Ishikawa (cell line): ENCODE measurements around the gene TMEM108.

Source experiments
- CEBPB ChIP-seq: IDR thresholded peaks from 2 replicates; pipeline ENCODE4 v1.6.1; 2012
- CREB1 ChIP-seq: IDR thresholded peaks from 2 replicates; pipeline ENCODE4 v1.6.1; 2012; ENCODE audit warnings: low read depth
- EGR1 ChIP-seq: IDR thresholded peaks from 2 replicates; pipeline ENCODE4 v1.6.1; 2012
- EP300 ChIP-seq: IDR thresholded peaks from 2 replicates; pipeline ENCODE4 v1.6.1; 2012; ENCODE audit warnings: borderline replicate concordance
- FOXM1 ChIP-seq: IDR thresholded peaks from 2 replicates; pipeline ENCODE4 v1.6.1; 2012; ENCODE audit warnings: low read depth, borderline replicate concordance
- NFIC ChIP-seq: IDR thresholded peaks from 2 replicates; pipeline ENCODE4 v1.6.1; 2012
- RAD21 ChIP-seq: IDR thresholded peaks from 2 replicates; pipeline ENCODE4 v1.6.1; 2012; ENCODE audit warnings: low read depth
- TAF1 ChIP-seq: IDR thresholded peaks from 2 replicates; pipeline ENCODE4 v1.6.1; 2012; ENCODE audit warnings: low read depth, mild to moderate bottlenecking
- TCF12 ChIP-seq: IDR thresholded peaks from 2 replicates; pipeline ENCODE4 v1.6.1; 2012; ENCODE audit warnings: low read depth
- TEAD4 ChIP-seq: IDR thresholded peaks from 2 replicates; pipeline ENCODE4 v1.6.1; 2012
- YY1 ChIP-seq: IDR thresholded peaks from 2 replicates; pipeline ENCODE4 v1.6.1; 2012; ENCODE audit warnings: low read depth
- ZBTB7A ChIP-seq: IDR thresholded peaks from 2 replicates; pipeline ENCODE4 v1.6.1; 2012; ENCODE audit warnings: low read depth
- TF ChIP-seq, protein P1 (sequence below): IDR thresholded peaks from 2 replicates; pipeline ENCODE4 v1.6.1; 2012; ENCODE audit warnings: low read depth, mild to moderate bottlenecking
- TF ChIP-seq, protein P2 (sequence below): IDR thresholded peaks from 2 replicates; pipeline ENCODE4 v1.6.1; 2012
- TF ChIP-seq, protein P3 (sequence below): IDR thresholded peaks from 2 replicates; pipeline ENCODE4 v1.6.1; 2012

Gene TMEM108

DNA sequence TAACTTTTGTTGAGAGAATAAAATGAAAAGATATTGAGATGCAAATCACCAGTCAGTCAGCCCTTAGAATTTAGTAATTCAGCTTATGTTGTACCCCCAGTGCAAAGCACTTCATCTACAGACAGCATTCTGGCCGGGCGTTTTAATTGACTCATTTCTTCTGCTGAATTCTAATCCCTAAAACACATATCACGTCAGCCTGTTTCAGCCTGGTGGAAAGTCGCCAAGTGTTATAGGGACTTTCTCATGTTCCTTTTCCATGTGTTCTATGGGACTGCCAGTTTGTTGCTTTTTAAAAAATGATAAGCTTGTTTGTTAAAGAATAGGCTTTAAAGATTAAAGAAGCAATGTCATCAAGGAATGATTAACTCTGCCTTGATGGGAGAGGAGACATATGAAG, 192.0 kb downstream of the TMEM108 start:
- TF ChIP-seq NFIC (no peak), CREB1 (no peak), RAD21 (no peak), YY1 (no peak), EP300 (no peak), ZBTB7A (no peak), TAF1 (no peak), TCF12 (no peak), FOXM1 (no peak), CEBPB (no peak), EGR1 (no peak), TEAD4 (no peak)
- TF ChIP-seq, protein P1, sequence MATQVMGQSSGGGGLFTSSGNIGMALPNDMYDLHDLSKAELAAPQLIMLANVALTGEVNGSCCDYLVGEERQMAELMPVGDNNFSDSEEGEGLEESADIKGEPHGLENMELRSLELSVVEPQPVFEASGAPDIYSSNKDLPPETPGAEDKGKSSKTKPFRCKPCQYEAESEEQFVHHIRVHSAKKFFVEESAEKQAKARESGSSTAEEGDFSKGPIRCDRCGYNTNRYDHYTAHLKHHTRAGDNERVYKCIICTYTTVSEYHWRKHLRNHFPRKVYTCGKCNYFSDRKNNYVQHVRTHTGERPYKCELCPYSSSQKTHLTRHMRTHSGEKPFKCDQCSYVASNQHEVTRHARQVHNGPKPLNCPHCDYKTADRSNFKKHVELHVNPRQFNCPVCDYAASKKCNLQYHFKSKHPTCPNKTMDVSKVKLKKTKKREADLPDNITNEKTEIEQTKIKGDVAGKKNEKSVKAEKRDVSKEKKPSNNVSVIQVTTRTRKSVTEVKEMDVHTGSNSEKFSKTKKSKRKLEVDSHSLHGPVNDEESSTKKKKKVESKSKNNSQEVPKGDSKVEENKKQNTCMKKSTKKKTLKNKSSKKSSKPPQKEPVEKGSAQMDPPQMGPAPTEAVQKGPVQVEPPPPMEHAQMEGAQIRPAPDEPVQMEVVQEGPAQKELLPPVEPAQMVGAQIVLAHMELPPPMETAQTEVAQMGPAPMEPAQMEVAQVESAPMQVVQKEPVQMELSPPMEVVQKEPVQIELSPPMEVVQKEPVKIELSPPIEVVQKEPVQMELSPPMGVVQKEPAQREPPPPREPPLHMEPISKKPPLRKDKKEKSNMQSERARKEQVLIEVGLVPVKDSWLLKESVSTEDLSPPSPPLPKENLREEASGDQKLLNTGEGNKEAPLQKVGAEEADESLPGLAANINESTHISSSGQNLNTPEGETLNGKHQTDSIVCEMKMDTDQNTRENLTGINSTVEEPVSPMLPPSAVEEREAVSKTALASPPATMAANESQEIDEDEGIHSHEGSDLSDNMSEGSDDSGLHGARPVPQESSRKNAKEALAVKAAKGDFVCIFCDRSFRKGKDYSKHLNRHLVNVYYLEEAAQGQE, result no peak
- TF ChIP-seq, protein P2, sequence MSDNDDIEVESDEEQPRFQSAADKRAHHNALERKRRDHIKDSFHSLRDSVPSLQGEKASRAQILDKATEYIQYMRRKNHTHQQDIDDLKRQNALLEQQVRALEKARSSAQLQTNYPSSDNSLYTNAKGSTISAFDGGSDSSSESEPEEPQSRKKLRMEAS, result no peak
- TF ChIP-seq, protein P3, sequence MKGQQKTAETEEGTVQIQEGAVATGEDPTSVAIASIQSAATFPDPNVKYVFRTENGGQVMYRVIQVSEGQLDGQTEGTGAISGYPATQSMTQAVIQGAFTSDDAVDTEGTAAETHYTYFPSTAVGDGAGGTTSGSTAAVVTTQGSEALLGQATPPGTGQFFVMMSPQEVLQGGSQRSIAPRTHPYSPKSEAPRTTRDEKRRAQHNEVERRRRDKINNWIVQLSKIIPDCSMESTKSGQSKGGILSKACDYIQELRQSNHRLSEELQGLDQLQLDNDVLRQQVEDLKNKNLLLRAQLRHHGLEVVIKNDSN, result no peak

DNA sequence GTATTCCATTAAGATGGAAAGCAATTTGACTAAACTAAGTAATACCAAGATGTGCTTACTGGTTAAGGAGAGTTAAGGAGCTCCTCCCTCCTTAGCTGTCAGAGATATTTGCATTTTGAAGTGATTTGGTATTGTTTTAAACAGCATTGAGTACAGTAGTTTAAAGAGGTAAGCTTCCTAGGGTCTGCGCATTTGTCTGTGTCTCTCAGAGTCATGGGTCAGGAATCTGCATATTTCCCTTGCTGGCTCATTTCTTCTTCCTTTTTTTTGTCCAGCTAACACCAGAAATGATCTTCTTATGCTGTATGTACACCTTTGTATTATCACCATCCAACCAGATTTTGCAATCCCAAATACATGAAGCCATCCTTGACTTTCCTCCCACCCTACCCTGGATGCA, 198.7 kb downstream of the TMEM108 start:
- no peak for TF ChIP-seq TCF12
- TF ChIP-seq EGR1, result no peak
- TF ChIP-seq ZBTB7A, result no peak
- TF ChIP-seq, protein P3, result no peak
- no peak for TF ChIP-seq TAF1
- TF ChIP-seq, protein P1, result no peak
- TF ChIP-seq CEBPB, result no peak
- TF ChIP-seq, protein P2, result no peak
- no peak for TF ChIP-seq FOXM1

DNA sequence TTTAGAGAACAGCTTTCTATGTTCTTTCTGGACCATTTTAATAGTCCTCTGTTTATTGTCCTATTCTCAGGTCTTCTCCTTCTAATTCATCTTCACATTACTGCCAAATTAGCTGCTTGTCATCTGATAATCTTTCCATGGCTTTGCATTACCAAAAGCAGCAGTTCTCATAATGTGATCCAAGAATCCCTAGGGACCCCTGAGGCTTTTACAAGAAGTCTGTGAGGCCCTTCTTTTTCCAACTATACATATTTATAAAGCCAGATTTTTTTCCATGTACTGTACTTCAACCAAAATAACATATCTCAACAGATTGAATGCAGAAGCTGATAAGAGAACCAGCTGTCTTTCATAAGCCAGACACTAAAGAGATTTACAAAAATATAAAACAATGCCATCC, 199.2 kb downstream of the TMEM108 start:
- TF ChIP-seq FOXM1 (no peak), ZBTB7A (no peak)
- TF ChIP-seq, protein P3, result no peak

DNA sequence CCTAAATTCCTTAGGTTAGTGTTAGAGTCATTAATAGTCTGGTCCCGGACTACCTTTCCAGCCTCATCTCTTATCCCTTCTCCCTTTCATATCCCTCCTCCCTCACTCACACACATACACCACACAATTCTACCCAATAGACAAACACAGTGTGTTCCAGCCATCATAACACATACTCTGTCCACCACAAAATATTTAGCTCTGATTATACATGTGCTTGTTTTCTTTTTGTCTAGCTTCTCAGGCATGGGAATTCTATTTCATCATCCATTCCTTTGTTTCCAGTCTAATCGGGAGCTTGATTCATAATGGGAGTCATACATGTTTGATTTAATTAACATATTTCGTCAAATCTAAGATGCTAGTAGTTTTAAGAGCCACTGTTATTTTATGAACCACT, 199.8 kb downstream of the TMEM108 start:
- TF ChIP-seq YY1, result no peak
- TF ChIP-seq EP300, result no peak
- TF ChIP-seq, protein P1, result no peak
- TF ChIP-seq FOXM1, result no peak
- TF ChIP-seq TAF1, result no peak
- TF ChIP-seq, protein P2, result no peak
- TF ChIP-seq RAD21, result no peak
- no peak for TF ChIP-seq TCF12
- no peak for TF ChIP-seq ZBTB7A
- no peak for TF ChIP-seq TEAD4

DNA sequence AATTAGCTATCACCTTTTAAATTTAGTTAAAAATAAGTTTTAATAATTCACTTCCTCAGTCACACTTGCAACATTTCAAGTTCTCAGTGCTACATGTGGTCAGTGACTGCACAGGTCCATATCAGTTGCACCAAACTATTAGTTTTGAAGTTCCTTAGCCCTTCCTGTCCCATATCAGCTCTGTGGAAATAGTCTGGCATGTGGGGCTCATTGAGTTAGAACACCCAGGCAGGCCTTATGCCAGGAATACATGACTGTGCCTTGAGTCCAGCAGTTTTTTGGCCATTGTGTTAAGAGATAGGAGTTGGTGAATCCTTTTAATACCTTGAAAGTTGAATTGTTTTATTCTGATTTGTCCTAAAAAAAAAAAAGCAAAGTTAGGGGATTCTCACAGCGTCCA, 207.9 kb downstream of the TMEM108 start:
- no peak for TF ChIP-seq TCF12
